HG02571 (cell line): ENCODE data around the gene NRARP.

Experiments
- ATAC-seq: cut with Tn5 transposase; IDR thresholded peaks from one replicate; pipeline ENCODE4 v1.9.1; 2021; ENCODE audit warnings: mild to moderate bottlenecking, moderate library complexity; ENCODE audit not compliant: unreplicated experiment

Gene NRARP

DNA sequence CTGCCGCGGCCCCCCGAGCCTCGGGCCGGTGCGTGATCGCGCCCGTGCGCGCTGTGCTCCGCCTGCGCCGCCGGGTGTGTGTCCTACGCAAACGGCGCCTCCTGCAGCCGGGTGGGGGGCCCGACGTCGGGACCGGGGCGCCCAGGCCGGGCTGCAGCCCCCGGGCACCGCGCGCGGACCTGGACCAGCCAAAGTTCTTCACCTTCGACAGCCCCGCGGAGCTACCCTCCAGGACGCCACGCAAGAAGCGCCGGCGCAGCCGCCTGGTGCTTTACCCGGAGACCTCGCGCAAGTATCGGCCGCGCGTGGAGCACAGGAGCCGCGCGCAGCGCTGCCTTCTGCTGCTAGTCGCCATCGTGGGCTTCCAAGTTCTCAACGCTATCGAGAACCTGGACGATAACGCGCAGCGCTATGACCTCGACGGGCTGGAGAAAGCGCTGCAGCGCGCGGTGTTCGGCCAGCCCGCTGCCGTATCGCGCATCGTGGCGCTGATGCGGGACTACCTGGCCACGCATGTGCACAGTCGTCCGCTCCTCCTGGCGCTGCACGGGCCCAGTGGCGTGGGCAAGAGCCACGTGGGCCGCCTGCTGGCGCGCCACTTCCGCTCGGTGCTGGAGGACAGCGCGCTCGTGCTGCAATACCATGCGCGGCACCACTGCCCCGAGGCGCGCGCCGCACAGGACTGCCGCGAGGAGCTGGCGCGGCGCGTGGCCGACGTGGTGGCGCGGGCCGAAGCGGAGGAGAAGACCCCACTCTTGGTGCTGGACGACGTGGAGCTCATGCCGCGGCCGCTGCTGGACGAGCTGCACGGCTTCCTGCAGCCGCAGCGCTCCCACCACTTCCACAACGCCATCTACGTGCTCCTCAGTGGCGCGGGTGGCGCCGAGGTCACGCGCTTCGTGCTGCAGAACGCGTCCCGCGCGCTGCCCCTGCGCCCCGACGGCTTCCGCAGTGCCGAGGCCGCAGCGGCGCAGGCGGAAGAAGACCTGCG lies 23.1 kb downstream of the NRARP start:
- no peak for ATAC-seq

DNA sequence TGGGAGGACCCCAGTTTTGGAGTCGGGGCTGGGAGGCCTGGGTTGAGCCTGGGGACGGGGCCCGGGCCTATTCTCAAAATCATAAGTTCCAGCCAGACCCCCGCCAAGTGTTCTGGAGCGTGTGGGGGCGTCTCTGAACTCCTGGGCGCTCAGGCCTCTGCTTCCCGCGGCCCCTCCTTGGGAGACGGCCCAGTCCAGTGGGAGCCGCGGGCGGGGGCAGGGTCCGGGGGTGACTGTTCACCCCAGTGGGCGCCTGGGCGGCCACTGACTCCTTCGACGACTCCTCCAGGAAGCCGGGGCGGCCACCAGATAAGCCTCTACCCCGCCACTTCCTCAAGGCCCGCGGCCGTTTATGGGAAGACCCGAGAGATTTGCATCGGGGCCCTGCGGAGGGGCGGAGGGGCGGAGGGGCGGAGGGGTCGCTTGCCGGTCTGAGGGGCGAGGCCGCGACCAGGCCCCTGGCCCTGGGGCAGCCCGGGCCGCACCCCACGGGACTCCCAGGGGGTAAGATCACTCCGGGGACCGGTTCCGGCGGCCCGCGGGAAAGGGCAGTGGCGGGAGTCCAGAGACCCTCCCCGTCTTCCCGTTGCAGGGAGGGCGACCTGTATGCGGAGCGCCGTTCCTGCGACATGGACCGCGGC lies 23.9 kb downstream of the NRARP start:
- ATAC-seq, result no peak

DNA sequence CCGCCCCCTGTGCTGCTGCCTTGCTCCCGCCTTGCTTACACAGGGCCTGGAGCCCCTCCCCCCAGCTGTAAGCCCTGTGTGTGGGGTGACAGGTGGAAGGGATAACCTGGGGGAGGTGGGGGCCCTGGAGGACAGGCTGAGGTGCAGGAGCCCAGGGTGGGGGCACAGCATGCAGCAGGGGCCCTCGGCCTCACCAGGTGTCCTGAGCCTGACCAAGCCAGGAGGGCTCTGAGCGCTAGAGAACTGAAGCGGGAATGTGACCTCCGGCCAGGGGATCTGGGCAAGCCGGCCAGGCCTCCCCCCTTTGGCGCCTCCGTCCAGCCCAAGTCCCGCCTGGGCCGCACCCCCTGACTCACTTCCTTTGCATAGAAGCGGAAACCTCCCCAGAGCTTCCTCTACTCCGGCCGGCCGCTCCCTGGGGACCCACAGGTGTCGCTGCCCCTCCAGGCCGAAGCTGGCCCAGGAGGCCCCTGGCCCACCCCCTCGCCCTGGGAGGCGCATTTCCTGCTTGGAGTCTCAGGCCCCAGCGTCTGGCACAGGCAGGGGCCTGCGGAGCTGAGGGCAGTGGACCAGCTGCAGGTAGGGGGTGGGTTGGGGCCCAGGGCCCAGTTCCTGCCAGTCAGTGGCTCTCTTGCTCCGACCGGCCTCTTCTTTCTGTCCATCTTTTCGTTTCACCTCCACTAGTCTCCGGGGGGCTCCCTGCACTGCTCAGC lies 24.6 kb downstream of the NRARP start, which contains the start of gene TOR4A:
TSS of gene TOR4A (plus strand) at position 398 of the 713 bp plus-strand sequence. CDS start 964 bp downstream, outside the sequence.
- ATAC-seq, result no peak

DNA sequence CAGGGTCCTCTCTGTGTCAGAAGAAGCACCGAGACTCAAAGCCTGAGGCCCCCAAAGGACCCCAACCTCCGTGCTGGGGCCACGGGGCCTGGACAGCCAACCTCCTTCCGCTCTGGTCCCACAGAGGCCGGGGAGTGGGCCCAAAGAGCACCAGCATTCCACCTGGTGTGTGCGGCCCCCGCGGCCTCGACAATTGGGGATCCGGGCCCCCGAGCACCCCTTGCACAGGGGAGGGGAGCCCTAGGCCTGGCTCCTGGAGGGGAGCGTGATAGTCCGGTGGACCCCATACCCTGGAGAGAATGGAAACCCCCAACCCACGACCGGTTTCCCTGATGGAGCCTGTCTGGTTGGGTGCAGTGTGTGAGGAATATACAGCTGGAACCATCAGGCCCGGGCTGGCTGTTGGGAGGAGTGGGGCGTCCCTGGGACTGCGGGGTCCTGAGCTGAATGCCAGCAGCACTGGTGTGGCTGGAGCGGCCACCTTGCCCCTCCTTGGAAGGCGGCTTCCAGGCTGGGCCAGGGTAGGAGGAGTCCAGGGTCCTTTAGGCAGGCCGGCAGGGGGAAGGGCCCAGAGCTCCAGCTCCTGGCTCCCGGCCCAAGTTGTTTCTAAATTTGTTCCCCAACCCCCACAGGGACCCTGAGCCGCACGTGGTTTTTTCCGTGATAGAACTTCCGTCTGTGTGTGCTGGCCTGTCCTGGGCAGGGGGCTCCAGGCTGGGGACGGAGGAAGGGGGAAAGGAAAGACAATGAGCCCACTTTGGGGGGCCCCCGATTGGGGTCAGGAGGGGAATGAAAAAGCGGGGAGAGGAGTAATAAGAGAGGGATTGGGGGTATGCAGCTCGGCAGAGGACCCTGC lies 25.4 kb downstream of the NRARP start:
- no peak for ATAC-seq

DNA sequence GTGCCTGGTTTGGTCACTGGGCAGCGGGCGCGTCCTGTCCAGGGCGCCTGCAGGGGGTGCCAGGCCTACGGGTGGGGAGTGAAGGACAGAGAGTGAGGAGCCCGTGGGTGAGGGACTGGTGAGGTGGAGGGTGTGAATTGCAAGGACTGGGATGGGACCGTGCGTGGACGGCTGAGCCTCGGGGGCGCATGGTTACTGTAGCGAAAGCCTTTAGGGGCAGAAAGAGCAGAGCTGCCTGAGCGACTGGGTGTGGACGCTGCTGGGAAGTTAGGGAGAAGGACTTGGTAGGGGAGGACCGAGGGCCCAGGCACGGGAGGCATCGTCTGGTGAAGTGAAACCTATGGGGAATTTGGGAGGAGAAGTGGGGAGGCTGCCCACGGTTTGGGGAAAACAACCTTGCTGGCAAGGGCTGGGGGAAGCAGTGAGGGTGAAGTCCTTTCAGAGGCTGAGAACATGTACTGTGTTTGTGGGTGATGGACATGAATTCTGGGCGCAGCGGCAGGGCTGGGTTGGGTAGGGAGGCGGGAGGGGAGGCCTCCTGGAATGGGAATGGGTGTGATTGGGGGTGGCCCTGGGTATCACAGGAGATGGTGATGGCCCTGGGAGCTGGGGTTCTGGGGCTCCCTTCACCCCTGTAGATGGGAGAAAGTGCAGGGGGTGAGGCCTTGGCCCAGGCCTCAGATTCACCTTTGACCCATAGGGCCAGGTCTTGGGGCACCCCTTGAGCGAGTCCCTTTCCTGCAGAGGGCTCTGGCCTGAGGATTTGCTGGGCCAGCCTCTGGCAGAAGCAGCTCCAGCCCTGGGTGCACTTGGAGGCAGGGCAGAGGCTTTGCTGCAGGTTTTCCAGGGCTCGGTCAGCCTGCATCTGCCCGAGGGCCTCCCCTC lies 26.2 kb downstream of the NRARP start:
- ATAC-seq, result no peak

DNA sequence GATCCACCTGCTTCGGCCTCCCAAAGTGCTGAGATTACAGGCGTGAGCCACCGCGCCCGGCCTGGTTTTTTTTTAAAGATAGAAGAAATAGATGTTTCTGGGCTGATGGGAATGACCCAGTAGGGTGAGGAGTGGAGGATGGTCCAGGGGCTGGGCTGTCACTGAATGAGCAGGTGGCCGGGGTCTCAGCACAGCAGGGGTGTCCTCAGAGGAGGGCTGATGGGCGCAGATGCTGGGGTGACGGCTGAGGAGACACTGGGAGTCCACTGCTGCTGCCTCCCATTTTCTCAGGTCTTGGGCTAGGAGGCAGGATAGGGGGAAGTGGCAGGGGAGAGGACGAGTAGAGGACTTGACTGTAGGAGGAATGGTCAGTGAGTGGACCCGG lies 26.9 kb downstream of the NRARP start:
- no peak for ATAC-seq

DNA sequence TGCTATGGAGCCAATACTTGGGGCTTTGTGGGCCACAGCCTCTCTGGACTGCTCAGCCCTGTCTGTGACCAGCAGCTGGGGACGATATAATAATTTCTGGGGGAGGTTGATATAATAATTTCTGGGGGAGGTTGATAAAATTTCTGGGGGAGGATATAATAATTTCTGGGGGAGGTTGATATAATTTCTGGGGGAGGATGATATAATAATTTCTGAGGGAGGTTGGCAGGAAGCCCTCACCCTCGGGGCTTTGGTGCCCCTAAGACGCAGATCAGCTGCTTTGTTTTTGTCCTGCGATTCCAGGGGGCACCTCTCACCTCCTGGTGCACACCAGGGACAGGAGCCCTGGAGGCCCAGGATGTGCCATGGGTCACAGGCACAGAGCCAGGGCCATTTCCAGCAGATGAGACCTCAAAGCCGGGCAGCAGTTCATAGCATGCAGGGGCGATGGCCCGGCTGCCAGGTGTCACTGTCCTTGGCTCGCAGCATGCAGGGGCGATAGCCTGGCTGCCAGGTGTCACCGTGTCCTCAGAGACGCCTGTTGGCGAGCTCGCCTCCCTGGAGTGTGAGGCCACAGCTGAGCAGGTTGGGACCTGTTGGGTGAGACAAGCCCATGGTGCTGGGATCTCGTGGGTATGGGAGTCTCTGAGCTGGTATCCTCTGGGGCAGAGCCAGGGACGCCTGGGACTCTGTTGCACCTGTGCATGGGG lies 28.3 kb downstream of the NRARP start:
- no peak for ATAC-seq

DNA sequence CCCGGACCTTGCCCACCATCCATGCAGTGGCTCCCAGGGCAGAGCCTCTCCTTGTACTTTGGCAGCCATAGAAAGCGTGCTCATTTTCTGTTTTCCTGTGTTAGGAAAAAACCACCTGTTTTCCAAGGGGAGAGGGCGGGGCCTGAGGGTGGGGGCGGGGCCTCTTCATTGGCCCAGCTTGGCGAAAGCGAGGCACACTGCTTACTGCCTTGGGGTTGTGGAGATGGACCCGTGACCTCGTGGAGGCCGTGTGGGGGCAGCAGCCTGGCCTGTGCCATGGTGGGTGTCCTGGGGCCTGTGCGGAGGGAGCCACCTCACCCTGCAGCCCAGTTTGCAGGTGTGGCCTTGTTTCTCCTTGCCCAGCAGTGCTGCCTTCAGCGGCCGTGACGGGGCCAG lies 29.0 kb downstream of the NRARP start:
- no peak for ATAC-seq

DNA sequence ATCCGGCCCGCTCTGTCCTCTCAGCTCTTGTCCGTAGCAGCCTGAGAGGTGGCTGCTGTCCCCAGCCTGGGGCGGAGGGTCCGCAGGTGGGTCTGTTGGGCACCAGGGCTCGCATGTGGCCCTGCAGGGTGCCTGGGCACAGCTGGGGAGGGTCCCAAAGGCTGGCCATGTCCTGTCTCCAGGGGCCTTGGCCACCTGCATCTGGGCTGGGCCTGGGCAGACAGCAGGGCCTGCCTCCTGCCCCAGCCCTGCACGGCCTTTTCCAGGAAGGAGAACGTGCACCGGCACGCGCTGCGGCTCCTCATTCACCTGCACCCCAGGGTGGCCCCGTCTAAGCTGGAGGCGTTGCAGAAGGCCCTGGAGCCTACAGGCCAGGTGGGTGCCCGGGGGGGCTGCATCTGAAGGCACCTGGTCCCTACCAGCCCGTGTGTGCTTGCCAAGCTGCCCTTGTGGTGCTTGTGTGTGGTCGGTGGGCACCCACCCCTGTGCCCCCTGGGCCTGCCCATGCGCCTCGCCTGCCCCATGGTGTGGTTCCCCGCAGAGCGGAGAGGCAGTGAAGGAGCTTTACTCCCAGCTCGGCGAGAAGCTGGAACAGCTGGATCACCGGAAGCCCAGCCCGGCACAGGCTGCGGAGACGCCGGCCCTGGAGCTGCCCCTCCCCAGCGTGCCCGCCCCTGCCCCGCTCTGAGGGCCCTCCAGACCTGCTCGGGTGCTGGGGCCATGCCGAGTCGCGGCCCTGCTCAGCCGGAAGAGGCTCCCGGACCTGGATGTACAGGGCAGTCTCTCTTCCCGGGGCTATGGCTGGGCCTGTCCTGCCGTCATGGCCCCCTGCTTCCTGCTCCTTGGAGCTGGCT lies 29.6 kb downstream of the NRARP start:
- ATAC-seq, result no peak

DNA sequence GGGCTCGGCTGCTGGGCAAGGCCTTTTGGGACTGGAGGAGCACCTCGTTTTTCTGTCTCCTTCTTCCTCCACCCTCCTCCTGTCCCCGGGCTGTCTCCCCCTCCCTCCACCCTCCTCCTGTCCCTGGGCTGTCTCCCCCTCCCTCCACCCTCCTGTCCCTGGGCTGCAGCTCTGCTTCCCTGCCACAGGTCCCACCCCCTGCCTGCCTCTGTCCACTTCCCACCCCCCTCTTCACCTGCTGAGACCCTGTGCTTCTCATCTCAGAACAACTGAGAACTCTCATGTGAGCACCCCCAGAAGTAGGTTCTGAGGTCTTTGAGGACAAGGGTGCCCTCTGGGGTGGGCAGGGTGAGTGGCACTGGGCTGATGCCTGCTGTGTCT lies 30.4 kb downstream of the NRARP start:
- ATAC-seq, result no peak

DNA sequence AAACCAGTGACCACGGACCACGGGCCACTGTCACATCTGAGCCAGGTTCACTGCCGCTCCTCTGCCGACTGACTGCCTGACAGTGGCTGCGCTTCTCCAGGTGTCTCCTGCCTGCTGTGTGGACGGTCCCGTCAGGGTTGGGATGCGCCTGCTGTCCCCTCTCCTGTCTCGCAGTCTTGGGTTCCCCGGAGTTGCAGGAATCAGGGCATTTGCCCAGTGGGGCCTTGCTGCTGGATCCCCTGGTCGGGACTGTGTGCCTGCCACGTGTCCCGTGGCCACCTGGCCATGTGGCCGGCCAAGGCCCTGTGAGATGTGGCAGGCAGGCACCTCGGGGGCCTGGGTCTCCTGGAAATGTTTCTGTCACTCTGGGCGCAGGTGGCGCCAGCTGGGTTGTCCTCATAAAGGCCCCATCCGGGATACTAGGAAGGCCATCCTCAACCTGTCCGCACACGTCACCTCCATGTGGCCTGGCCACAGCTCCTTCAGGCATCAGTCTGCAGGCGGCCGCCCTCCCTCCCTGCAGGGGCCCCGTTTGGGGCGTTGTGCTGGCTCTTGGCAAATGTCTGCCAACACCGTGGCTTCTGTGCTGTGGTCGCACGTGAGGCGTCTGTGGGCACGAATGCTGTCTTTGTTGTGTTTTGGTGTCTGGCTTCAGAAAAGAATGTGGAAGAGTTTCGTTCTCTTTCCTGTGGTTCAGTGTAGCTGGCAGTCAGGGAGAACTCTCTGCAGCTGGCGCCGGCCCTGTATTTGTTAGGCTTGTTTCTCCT lies 31.0 kb downstream of the NRARP start:
- no peak for ATAC-seq

DNA sequence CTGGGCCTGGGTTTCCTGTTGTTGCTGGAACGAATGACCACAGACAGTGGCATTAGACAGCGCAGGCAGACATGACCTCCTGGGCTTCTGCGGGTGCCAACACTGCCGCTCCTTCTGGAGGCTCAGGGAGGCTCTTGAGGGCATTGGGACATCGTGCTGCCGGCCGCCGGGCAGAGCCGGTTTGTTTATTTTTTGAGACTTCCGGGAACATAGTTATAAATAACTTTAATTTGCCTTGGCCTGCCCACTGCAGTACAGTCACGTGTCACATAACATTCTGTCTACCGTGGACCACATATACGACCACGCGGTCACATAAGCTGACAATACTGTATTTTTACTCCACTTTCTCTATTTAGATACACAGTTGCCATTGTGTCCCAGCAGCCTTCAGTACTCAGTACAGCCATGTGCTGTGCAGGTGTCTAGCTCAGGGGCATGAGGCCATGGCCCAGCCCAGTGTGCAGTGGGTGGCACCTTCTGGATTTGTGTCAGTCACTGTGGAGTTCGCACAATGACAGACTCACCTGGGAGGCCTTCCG lies 32.8 kb downstream of the NRARP start:
- no peak for ATAC-seq

DNA sequence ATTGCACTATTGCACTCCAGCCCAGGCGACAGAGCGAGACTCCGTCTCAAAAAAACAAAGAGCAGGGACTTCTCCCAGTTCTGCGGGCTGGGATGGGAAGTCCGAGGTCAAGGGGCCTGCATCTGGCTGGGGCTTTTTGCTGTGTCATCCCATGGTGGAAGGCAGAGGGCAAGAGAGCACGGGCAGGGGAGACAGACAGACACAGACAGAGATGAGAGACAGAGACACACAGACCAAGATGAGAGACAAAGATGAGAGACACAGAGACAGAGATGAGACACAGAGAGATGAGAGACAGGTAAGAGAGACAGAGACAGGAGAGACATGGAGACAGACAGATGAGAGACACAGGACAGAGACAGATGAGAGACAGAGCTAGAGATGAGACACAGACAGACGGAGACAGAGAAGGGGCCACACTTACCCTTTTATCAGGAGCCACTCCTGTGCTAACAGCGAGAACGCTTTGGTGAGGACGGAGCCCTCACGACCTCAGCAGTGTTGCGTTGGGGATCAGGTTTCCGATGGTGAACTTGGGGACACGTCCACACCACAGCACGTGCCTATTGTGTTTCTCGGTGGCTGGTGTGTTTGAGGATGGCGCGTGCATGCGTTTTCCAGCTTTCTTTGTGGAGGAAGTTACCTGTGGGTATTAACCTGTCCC lies 33.4 kb downstream of the NRARP start:
- no peak for ATAC-seq

DNA sequence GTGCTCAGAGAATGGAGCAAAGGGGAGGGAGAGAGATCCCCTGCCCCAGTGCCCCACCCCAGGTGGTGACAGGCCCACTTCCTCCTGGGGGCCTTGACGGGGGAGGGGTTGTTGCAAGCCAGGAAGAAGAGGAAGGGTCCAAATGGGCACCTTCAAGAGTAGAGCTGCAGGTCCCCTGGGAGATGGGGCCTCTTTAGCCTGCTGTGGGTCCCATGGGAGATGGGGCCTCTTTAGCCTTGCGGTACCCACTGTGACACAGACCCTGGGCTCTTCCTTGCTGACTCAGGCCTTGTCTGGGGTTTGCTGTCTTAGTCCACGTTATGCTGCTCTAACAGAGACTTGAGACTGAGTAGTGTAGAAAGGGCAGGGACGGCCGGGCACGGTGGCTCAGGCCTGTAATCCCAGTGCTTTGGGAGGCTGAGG lies 34.1 kb downstream of the NRARP start:
- no peak for ATAC-seq

DNA sequence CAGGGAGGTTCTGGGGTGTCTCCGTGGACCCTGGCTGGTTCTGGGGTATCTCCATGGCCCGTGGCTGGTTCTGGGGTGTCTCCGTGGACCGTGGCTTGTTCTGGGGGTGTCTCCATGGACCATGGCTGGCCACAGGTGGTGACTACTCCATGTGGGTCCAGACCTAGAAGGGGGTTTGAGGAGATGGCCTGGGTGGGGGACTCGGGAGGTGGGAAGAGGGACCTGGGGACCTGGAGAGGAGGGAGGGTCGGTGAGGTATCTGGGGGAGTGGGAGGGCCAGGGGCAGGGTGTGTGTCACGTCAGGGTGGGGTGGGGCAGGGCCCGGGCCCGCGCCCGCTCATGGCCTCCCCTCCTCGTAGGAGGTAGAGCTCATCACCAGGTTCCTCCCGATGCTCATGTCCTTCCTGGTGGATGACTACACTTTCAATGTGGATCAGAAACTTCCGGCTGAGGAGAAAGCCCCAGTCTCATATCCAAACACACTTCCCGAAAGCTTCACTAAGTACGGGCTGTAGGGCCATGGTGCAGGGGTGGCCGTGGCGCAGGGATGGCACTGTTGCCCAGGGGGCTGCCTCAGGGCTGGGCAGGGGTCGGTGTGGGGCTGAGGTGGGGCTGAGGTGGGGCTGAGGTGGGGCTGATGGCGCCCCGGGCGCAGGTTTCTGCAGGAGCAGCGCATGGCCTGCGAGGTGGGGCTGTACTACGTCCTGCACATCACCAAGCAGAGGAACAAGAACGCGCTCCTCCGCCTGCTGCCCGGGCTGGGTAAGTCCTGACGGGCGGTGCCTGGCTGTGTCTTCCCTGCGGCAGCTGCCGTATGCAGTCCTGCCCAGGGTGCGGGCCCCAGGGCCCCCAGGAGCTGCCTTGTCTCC lies 35.3 kb downstream of the NRARP start:
- ATAC-seq, result no peak

DNA sequence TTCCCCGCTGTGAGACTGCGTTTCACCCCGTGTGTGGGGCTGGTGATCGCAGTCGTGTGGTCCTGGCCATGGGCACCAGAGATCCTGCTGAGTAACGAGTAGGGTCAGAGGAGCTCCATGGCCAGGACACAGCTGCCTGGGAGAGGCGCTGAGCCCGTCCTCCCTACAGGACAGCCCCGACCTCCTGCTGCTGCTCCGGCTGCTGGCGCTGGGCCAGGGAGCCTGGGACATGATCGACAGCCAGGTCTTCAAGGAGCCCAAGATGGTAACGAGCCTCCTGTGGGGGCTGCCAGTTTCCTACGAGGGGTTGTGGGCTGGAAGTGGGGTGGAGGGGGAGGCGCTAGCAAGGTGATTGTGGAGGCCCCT lies 35.9 kb downstream of the NRARP start:
- ATAC-seq, result no peak
